Measurements from ENCODE around the gene CPA4. TPM values are rescaled to one million over a fixed set of nuclear protein-coding genes. Genes with fewer than 3 reads are reported as not detected.
A peak's percentile ranks its signal among the peaks of the same experiment; 100 is the strongest.

CPA4 gene
- total and polyA plus RNA-seq, 2 of the 13 experiments (the other 11 are each of a cell fraction or from before 2014, with no cell fraction given), result 0.20 to 0.22 TPM

DNA sequence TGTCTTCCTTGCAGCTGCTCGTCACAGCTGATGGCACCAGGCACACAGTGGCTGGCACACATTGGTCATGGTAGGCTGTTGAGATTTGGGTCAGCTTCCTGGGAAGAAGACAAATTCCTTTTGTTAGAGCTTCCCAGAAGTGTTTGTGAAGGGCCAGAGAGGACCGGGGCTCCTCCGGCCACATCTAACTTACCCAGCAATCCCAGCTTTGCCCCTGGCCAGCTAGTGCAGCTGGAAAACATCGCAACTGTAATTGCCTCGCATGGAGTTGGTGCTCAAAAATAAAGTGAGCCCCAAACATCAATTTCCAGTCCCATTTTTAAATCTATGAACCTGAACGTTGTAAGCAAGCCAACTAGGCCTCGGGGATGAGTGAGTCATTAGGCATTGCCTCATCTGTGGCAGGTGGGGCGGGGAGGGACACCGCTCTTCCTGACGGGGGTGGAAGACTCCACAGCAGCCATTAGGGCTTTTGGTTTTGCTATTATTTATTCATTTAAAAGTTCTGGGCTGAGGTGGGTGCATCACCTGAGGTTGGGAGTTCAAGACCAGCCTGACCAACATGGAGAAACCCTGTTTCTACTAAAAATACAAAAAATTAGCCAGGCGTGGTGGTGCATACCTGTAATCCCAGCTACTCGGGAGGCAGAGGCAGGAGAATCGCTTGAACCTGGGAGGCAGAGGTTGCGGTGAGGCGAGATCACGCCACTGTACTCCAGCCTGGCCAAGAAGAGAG lies 64.1 kb downstream of the CPA4 start (continued):
- TF ChIP-seq, protein P1, sequence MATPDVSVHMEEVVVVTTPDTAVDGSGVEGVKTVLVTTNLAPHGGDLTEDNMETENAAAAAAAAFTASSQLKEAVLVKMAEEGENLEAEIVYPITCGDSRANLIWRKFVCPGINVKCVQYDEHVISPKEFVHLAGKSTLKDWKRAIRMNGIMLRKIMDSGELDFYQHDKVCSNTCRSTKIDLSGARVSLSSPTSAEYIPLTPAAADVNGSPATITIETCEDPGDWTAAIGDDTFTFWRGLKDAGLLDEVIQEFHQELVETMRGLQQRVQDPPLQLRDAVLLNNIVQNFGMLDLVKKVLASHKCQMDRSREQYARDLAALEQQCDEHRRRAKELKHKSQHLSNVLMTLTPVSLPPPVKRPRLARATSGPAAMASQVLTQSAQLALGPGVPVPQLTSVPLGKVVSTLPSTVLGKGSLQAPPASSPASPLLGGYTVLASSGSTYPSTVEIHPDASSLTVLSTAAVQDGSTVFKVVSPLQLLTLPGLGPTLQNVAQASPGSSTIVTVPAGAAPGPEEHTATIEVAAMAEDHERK (CRISPR knock-in tag; IDR thresholded peaks at IDR 0.05; ENCODE audit: low read depth), result no peak
- no peak for TF ChIP-seq ZNF160 (CRISPR knock-in tag; IDR thresholded peaks at IDR 0.05)
- TF ChIP-seq, protein P2, sequence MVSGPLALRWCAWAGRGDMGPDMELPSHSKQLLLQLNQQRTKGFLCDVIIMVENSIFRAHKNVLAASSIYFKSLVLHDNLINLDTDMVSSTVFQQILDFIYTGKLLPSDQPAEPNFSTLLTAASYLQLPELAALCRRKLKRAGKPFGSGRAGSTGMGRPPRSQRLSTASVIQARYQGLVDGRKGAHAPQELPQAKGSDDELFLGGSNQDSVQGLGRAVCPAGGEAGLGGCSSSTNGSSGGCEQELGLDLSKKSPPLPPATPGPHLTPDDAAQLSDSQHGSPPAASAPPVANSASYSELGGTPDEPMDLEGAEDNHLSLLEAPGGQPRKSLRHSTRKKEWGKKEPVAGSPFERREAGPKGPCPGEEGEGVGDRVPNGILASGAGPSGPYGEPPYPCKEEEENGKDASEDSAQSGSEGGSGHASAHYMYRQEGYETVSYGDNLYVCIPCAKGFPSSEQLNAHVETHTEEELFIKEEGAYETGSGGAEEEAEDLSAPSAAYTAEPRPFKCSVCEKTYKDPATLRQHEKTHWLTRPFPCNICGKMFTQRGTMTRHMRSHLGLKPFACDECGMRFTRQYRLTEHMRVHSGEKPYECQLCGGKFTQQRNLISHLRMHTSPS (CRISPR knock-in tag; IDR thresholded peaks at IDR 0.05; ENCODE audit: low read depth), result no peak
- TF ChIP-seq ZNF180 (CRISPR knock-in tag; IDR thresholded peaks at IDR 0.05; ENCODE audit: borderline replicate concordance, low read depth), result no peak
- TF ChIP-seq ZNF772 (CRISPR knock-in tag; IDR thresholded peaks at IDR 0.05), result no peak
- TF ChIP-seq, protein P3, sequence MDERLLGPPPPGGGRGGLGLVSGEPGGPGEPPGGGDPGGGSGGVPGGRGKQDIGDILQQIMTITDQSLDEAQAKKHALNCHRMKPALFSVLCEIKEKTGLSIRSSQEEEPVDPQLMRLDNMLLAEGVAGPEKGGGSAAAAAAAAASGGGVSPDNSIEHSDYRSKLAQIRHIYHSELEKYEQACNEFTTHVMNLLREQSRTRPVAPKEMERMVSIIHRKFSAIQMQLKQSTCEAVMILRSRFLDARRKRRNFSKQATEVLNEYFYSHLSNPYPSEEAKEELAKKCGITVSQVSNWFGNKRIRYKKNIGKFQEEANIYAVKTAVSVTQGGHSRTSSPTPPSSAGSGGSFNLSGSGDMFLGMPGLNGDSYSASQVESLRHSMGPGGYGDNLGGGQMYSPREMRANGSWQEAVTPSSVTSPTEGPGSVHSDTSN (CRISPR knock-in tag; IDR thresholded peaks at IDR 0.05), result no peak
- TF ChIP-seq, protein P4, sequence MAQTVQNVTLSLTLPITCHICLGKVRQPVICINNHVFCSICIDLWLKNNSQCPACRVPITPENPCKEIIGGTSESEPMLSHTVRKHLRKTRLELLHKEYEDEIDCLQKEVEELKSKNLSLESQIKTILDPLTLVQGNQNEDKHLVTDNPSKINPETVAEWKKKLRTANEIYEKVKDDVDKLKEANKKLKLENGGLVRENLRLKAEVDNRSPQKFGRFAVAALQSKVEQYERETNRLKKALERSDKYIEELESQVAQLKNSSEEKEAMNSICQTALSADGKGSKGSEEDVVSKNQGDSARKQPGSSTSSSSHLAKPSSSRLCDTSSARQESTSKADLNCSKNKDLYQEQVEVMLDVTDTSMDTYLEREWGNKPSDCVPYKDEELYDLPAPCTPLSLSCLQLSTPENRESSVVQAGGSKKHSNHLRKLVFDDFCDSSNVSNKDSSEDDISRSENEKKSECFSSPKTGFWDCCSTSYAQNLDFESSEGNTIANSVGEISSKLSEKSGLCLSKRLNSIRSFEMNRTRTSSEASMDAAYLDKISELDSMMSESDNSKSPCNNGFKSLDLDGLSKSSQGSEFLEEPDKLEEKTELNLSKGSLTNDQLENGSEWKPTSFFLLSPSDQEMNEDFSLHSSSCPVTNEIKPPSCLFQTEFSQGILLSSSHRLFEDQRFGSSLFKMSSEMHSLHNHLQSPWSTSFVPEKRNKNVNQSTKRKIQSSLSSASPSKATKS (CRISPR knock-in tag; IDR thresholded peaks at IDR 0.05), result no peak
- TF ChIP-seq MED1 (CRISPR knock-in tag; IDR thresholded peaks at IDR 0.05), result no peak
- TF ChIP-seq SAP130 (CRISPR knock-in tag; IDR thresholded peaks at IDR 0.05; ENCODE audit: low read depth), result 0 out of 2 replicates have a peak, but pooled peaks have one; percentile 19
- no peak for TF ChIP-seq HMGA1 (CRISPR knock-in tag; conservative IDR thresholded peaks at IDR 0.05)
- TF ChIP-seq, protein P5, sequence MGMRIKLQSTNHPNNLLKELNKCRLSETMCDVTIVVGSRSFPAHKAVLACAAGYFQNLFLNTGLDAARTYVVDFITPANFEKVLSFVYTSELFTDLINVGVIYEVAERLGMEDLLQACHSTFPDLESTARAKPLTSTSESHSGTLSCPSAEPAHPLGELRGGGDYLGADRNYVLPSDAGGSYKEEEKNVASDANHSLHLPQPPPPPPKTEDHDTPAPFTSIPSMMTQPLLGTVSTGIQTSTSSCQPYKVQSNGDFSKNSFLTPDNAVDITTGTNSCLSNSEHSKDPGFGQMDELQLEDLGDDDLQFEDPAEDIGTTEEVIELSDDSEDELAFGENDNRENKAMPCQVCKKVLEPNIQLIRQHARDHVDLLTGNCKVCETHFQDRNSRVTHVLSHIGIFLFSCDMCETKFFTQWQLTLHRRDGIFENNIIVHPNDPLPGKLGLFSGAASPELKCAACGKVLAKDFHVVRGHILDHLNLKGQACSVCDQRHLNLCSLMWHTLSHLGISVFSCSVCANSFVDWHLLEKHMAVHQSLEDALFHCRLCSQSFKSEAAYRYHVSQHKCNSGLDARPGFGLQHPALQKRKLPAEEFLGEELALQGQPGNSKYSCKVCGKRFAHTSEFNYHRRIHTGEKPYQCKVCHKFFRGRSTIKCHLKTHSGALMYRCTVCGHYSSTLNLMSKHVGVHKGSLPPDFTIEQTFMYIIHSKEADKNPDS (CRISPR knock-in tag; IDR thresholded peaks at IDR 0.05), result no peak
- no peak for TF ChIP-seq HNF4A (CRISPR knock-in tag; IDR thresholded peaks at IDR 0.05)
- no peak for TF ChIP-seq JUN (CRISPR knock-in tag; IDR thresholded peaks at IDR 0.05)
- TF ChIP-seq ATF1 (CRISPR knock-in tag; IDR thresholded peaks at IDR 0.05), result no peak
- no peak for TF ChIP-seq NAIF1 (CRISPR knock-in tag; IDR thresholded peaks at IDR 0.05; ENCODE audit: borderline replicate concordance)
- TF ChIP-seq NR2C2 (CRISPR knock-in tag; IDR thresholded peaks at IDR 0.05; ENCODE audit: borderline replicate concordance), result no peak
- TF ChIP-seq BCL6 (CRISPR knock-in tag; IDR thresholded peaks at IDR 0.05), result no peak
- TF ChIP-seq, protein P6, sequence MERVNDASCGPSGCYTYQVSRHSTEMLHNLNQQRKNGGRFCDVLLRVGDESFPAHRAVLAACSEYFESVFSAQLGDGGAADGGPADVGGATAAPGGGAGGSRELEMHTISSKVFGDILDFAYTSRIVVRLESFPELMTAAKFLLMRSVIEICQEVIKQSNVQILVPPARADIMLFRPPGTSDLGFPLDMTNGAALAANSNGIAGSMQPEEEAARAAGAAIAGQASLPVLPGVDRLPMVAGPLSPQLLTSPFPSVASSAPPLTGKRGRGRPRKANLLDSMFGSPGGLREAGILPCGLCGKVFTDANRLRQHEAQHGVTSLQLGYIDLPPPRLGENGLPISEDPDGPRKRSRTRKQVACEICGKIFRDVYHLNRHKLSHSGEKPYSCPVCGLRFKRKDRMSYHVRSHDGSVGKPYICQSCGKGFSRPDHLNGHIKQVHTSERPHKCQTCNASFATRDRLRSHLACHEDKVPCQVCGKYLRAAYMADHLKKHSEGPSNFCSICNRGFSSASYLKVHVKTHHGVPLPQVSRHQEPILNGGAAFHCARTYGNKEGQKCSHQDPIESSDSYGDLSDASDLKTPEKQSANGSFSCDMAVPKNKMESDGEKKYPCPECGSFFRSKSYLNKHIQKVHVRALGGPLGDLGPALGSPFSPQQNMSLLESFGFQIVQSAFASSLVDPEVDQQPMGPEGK (CRISPR knock-in tag; IDR thresholded peaks at IDR 0.05), result peak; percentile 77
- TF ChIP-seq PHF21A (CRISPR knock-in tag; IDR thresholded peaks at IDR 0.05), result no peak
- TF ChIP-seq CEBPG (CRISPR knock-in tag; IDR thresholded peaks at IDR 0.05), result peak; percentile 78
